GM21367 (cell line): ENCODE data around the gene CETN1.

Source experiments
- ATAC-seq: cut with Tn5 transposase; IDR thresholded peaks from one replicate; pipeline ENCODE4 v1.9.1; 2021; ENCODE audit not compliant: unreplicated experiment

Gene CETN1

DNA sequence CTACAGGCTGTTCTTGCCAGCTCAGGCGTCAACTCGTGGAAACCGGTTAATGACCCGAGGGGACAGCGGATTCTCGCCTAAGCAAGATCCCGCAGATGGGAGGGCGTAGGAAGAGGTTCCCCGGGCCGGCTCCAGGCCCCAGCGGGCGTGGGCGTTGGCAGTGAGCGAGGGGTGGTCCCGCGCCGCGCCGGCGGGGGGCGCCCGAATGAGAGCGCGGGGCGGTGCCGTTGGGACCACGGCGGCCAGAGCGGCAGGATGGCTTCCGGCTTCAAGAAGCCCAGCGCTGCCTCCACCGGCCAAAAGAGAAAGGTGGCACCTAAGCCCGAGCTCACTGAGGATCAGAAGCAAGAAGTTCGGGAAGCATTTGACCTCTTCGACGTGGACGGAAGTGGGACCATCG lies at the start of gene CETN1:
Gene CETN1 (plus strand): TSS at position 227 of the 400 bp plus-strand sequence. CDS start 29 bp downstream, at position 256.
- no peak for ATAC-seq

DNA sequence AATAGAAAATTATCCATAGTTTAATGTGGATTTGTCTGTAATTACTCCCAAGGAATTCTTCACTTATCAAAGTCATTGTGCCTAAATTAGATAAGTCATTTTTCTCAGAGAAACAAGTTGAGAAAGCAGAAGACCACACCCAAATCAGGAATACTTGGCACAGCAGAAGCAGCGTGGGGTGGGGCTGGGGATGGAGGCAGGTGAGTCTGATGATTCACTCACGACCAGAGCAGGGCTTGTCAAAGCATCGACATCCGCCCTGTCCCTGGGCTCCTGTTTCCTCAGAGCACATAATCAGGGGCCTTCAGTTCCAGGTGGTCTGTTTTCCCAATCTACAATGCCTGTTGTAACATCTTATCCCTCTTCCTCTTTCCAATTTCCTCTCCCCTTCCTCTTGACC lies 48.2 kb upstream of the CETN1 start:
- ATAC-seq = no peak

DNA sequence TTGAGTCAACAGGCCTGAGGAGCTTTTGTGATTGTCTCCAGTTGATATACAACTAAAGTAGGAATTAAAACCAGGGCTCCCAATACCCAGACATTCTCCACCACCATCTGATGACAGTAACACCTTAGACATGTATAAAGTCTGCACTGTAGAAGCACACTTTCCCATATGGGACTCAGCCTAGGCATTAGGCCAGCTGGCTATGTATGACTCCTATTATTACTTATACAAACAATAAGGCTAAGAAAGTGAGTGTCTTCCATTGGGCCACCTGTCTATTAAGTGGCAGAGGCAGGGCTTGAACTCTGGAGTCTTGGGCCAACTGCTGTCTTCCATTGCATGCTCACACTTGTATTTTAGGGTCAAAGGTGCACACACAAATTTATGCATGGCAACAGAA lies 47.5 kb upstream of the CETN1 start:
- no peak for ATAC-seq

DNA sequence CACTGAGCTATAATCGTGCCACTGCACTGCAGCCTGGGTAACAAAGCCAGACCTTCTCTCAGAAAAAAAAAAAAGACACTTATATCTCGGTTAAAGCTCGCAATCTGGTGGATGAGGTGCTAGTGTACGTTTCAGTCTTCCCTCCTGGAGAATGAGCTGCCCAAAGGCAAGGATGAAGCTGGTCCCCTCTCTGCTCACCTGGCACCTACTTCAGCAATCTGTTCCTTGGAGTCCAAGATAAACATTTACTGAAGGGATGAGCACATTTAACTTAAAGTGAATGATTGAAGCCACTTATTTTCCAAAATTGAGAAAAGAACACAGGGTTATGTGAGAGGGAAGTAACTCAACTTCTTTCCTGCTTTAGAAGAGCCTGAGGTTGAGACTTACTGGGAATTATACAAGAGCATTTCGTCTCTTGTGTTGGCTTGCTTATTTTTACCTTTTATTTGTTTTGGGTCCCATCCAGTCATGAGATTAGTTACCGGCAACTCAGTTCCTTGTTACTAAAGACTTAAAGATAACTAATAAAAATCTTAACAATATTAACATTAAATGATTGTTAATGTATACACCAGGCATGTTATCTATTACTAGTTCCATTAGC lies 46.1 kb upstream of the CETN1 start:
- no peak for ATAC-seq

GRCh38 chr18:543447-544078 lies 36.6 kb upstream of the CETN1 start:
- ATAC-seq = no peak

- no peak for ATAC-seq
These were observed 30.2 kb upstream of the CETN1 start for GRCh38 chr18:549967-550366.

- ATAC-seq = peak; percentile 53
These were observed 28.6 kb upstream of the CETN1 start for GRCh38 chr18:551404-552061.

GRCh38 chr18:555705-556457 lies 24.3 kb upstream of the CETN1 start:
- no peak for ATAC-seq

DNA sequence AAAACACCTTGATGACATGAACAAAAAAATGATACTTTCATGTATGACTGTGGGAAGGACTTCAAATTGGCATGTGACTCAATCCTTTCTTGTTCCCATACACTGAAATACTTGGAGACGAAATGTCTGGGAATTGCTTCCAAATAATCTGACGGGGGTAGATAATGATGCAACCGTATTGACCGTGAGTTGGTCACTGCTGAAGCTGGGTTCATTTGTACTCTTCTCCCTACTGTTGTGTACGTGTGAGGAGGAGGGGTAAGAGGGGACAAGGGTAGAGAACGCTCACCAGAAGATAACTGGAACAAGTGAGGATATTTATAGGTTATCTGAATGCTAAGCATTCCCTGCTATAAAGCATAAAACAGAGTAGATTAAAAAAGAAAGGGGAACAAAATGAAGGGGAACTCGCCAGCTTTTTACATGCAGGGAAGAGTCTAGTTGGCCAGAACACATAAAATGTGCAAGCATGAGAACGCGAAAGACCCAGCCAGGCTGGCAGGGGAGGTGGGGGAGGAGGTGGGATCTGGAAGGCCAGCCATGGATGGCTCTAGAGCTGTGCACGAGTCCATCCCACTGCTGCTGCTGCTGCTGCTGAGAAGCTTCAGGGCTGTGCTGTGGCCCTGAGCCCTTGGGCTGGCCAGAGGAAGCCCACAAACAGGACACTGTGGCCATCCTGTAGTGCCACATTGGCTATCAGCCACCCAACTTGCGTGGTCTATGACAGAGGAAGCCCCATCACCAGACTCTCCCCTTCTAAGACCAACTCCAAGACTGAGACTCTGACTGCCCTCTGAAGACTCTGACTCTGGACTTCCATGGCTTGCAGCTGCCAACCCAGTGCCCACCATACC lies 15.2 kb upstream of the CETN1 start:
- ATAC-seq = no peak

DNA sequence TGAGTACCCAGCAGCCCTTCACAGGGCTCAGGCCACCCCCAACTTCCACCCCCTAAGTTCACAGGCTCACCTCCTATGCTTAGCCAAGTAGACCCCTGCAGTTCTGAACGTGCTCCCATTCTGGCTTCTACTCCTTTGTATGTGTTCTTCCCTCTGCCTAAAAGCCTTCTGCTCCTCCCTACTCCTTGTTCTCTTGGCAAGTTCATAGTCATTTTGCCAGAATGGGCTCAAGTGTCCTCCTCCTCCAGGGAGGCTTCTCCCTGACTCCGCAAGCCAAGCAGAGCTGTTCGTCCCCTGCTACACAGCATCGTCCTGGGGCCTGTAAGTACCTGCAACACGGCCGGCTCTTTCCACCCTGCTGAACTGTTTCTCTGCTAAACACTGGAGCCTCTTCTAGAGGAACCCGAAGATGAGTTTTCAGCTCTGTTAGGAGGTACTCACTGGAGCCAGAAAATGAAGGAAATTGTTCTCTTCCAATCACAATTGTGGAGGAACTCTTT lies 14.6 kb upstream of the CETN1 start:
- ATAC-seq = no peak

DNA sequence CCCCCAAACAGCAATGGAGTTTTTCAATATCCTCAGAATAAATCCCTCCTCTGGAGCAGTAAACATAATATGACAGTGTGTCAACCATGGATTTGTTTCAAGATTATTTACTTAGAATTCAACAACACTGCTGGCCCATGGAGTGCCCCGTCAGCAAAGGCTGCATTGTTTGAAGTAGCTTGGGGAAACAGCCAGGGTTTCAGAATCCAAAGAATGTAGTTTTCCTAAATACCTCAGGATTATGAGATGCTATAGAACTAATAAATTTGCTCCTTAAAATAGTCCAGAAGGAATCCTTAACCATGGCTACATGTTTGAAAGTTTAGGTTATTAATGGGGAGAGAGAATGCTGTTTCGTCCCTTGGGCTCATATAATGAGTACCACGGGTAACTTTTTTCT lies 13.1 kb upstream of the CETN1 start:
- ATAC-seq = no peak

DNA sequence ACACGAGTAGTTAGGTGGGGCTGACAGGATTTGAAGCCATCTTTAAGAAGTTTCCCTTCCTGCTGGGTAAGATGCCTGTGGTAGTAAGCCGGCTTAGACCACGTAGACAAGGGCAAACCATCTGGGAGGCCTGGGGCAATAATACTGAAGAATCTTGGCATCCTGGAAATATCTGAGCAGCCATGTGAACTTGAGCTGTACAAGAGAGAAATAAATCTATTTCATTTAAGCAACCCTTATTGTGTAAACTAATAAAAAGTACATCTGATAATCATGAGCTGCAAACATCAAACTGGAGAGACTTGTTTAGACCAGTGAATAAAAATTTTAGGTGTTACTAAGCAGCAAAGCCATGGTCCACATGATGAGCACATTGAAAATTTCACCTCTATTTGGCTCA lies 11.4 kb upstream of the CETN1 start:
- ATAC-seq = no peak

GRCh38 chr18:570256-570655 lies 9.9 kb upstream of the CETN1 start:
- ATAC-seq = no peak

GRCh38 chr18:570697-571096 lies 9.5 kb upstream of the CETN1 start:
- no peak for ATAC-seq

- ATAC-seq = no peak
These were observed 7.9 kb upstream of the CETN1 start for GRCh38 chr18:572091-572830.

DNA sequence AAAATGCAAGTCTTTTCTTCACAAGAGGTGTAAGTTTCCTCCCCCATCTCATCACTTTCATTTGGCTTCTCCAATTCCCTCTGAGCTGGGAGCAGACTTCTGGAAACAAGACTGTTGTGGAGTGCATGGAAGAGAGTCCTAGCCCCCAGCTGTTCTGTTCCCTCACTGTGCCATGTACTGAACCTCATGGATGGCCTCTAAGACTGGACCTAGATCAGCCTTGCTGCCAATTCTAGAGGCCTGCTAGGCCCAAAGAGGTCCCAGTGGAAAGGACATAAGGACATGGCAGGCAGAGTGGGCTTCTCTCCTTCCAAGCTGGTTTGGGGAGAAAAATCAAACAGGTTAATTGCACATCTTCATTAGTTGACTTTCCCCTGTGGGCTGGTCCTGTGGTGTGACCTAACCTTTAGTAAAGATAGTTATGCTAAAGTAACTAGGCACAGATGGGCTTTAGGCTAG lies 7.3 kb upstream of the CETN1 start:
- no peak for ATAC-seq

DNA sequence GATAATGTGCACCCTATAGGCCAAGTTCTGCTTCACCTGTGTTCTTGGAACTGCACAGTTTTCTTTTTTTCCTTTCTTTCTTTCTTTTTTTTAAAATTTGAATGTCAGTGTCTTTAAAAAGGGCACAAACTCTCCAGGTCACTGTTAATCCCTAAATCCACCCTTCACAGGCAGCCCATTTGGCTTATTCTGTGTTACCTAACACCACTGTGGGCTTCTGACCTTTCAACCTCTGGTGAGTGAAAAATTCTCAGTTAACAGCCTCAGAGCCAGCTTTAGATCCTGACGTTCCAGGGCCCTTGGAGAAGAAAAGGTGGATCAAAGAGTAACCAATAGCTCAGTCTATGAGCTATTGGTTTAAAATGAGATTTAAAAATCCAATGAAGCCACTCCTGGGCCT lies 6.8 kb upstream of the CETN1 start:
- no peak for ATAC-seq

GRCh38 chr18:574149-574860 lies 5.9 kb upstream of the CETN1 start:
- no peak for ATAC-seq
